ENCODE data around the gene SERTAD2.

SERTAD2 gene

DNA sequence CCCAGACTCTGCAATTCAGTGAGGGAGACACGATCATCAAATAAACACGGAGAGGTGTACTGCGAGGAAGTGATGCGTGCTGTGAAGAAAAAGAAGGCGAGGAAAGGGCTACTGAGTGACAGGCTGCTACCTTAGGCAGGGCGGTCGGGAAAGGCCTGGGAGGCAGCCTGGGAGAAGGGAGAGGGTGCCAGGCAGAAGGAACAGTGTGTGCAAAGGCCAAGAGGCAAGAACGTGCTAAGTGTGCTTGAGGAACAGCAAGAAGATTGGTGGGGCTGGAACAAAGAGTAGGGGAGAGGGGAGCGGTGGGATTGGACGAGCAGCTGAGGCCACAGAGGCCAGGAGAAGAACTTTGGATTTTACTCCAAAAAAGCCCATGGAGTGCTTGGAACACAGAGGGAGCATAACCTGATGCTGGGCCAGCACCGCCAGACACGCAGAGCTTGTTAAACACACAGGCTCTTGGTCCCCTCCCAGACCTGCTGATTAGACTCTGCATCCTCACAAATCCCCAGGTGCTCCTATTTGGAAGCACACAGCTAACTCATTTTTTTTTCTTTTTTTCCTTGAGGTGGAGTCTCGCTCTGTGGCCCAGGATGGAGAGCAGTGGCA lies 30.4 kb downstream of the SERTAD2 start:
- no peak overlapping the region for H3K4me3 ChIP-seq (ENCODE audit: low read depth, low read length)
- no peak for DNase-seq (ENCODE audit: low read depth, low spot score)
- ChIA-PET POLR2A (no interaction called here), CTCF (interaction anchor here (0.6 to 1.3 kb wide), 2 partner anchors 38 to 340 kb away, joined by 3 to 4 read pairs; no protein-coding TSS in a partner anchor)
- TF ChIP-seq, protein P1, sequence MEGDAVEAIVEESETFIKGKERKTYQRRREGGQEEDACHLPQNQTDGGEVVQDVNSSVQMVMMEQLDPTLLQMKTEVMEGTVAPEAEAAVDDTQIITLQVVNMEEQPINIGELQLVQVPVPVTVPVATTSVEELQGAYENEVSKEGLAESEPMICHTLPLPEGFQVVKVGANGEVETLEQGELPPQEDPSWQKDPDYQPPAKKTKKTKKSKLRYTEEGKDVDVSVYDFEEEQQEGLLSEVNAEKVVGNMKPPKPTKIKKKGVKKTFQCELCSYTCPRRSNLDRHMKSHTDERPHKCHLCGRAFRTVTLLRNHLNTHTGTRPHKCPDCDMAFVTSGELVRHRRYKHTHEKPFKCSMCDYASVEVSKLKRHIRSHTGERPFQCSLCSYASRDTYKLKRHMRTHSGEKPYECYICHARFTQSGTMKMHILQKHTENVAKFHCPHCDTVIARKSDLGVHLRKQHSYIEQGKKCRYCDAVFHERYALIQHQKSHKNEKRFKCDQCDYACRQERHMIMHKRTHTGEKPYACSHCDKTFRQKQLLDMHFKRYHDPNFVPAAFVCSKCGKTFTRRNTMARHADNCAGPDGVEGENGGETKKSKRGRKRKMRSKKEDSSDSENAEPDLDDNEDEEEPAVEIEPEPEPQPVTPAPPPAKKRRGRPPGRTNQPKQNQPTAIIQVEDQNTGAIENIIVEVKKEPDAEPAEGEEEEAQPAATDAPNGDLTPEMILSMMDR (IDR thresholded peaks at IDR 0.05; ENCODE audit: insufficient read depth, low read length, missing control alignments): no peak

DNA sequence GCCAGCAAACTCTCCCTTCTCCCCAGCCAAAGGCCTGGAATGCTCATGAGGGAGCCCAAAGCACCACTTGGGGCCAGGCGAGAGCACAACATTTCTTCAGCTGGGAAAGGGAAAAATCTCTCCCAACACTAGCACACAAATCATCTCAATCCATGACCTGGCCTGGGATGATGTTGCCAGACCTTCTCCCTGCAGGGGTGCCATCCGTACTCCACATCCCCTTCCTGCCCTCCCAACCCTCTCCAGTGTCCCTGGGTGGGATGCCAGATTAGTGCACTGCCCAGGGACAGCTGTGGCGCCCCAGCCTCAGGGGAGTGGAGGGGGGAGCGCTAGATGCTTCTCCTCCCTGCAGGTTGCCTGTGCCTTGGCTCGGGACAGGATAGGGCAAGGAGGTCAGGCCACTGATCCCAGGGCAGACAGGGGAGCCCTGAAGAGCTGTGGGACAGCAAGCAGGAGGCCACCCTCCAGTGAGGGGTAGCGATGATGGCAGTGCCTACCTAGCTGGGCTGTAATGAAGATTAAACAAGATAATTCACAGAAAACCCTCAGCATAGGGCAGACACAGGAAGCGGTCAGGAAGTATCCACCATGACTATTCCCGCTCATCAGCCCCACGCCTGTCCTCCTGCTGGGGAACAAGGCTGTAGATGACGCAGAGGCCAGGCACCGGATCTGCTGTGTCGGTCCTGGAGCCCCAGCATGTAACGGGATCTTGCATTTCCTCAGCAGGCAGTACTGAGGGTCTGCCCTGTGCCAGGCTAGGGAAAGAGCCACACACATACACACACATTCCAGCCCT lies 31.1 kb downstream of the SERTAD2 start:
- ChIA-PET POLR2A (no interaction called here), CTCF (interaction anchor here (0.6 to 2.3 kb wide), 5 partner anchors 8 to 339 kb away, joined by 3 to 11 read pairs (median 4); no protein-coding TSS in a partner anchor)
- H3K4me3 ChIP-seq (ENCODE audit: low read depth, low read length): no peak overlapping the region
- DNase-seq (ENCODE audit: low read depth, low spot score): no peak
- TF ChIP-seq, protein P1 (IDR thresholded peaks at IDR 0.05; ENCODE audit: insufficient read depth, low read length, missing control alignments): peak; percentile 29

DNA sequence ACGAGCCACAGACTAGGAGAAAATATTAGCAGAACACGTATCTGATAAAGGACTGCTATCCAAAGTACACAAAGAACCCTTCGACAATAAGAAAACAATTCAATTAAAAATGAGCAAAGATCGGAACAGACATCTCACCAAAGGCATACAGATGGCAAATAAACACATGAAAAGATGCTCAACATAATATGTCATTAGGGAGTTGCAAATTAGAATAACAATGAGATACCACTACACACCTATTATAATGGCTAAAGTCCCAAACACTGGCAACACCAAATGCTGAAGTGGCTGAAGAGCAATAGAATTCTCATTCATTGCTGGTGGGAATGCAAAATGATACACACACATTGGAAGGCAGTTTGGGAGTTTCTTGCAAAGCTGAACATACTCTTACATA lies 33.1 kb downstream of the SERTAD2 start:
- ChIA-PET CTCF (interaction anchor here (1.0 to 2.3 kb wide), 3 partner anchors 11 to 289 kb away, joined by 3 to 11 read pairs (median 3); no protein-coding TSS in a partner anchor), POLR2A (no interaction called here)
- TF ChIP-seq, protein P1 (IDR thresholded peaks at IDR 0.05; ENCODE audit: insufficient read depth, low read length, missing control alignments): no peak
- H3K4me3 ChIP-seq (ENCODE audit: low read depth, low read length): no peak overlapping the region
- DNase-seq (ENCODE audit: low read depth, low spot score): no peak

DNA sequence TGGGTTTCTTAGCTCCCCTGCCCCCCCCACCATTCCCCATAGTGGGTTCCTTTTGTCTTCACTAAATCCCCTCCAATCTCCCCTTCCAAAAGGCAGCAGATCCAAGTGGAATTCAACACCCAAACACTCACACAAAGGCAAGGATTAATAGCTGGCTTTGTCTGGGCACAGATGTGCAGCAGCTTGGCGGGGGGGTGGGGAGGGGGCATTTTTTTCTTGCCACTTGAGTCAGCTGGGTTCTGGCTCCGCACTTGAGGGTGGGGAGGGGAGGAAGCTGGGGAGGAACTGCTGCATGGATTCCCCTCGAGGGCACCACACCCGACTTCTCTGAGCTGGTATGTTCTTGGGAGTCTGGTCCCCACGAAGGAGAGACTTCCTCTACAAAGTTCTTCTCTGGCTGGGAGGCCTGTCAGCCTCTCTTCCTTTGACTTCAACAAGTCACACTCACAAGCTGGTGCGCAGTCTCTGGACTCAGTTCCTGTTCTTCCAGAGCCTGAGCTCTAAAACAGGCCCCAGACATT lies 36.0 kb downstream of the SERTAD2 start:
- ChIA-PET CTCF (interaction anchor here (1.0 to 4.5 kb wide), 8 partner anchors 9 to 287 kb away, joined by 3 to 29 read pairs (median 4); no protein-coding TSS in a partner anchor), POLR2A (no interaction called here)
- H3K4me3 ChIP-seq (ENCODE audit: low read depth, low read length): no peak overlapping the region
- no peak for DNase-seq (ENCODE audit: low read depth, low spot score)
- TF ChIP-seq, protein P1 (IDR thresholded peaks at IDR 0.05; ENCODE audit: insufficient read depth, low read length, missing control alignments): no peak

DNA sequence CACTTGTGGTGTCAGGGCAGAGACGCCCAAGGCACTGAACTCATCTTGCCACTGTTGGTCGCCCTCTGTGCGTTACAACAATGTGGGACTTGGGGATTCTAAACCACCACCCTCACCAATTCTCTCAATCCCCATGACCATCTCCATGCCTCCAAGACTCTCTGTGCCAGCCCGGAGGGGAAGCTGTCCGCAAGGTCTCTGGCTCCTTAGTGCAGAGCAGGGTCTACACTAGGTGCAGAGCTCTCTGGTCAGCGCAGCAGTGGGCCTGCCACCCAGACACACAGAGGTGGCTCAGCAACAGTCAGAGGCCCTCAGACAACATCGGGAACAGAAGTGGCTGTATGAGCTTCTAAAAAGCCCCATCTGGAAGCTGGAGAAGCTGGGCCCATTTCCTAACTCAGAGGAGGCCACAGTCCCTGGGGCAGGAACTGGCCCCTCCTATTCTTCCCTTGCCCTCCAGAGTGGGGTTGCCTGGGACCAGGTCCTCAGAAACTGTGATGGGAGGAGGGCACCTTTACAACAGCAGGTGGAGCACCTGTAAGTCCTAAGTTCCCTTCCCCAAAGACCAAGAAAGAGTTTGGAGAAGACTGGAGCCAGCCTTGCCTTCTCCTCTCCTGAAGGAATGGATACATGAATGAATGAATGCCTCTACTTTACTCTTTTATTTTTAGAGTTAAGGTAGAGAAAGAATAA lies 37.7 kb downstream of the SERTAD2 start:
- ChIA-PET CTCF (interaction anchor here (0.6 to 4.5 kb wide), 9 partner anchors 8 to 257 kb away, joined by 3 to 29 read pairs (median 4); no protein-coding TSS in a partner anchor), POLR2A (no interaction called here)
- TF ChIP-seq, protein P1 (IDR thresholded peaks at IDR 0.05; ENCODE audit: insufficient read depth, low read length, missing control alignments): no peak
- no peak overlapping the region for H3K4me3 ChIP-seq (ENCODE audit: low read depth, low read length)
- no peak for DNase-seq (ENCODE audit: low read depth, low spot score)
